NK-92 (cell line): ENCODE measurements around the gene TSSK6.
"Not testable (repeated sequence)": the region's sequence is repeated elsewhere in the genome, so short reads cannot be mapped to it uniquely, and the experiment has no call there.

ENCODE experiments used
- DNase-seq: peaks from one replicate; lab custom pipeline; 2025; ENCODE audit not compliant: unreplicated experiment; lab: John Stamatoyannopoulos, UW

The TSSK6 gene

GRCh38 chr19:19488875-19489690 lies 26.3 kb downstream of the TSSK6 start:
- DNase-seq, result no peak

GRCh38 chr19:19487950-19488874 lies 27.1 kb downstream of the TSSK6 start:
- DNase-seq, result no peak

- DNase-seq, result no peak
These were observed 28.0 kb downstream of the TSSK6 start for GRCh38 chr19:19487077-19487949.

GRCh38 chr19:19486343-19487076 lies 28.8 kb downstream of the TSSK6 start:
- no peak for DNase-seq

- no peak for DNase-seq
These were observed 29.4 kb downstream of the TSSK6 start for GRCh38 chr19:19485998-19486290.

GRCh38 chr19:19485161-19485997 lies 30.0 kb downstream of the TSSK6 start:
- no peak for DNase-seq

GRCh38 chr19:19482809-19483596 lies 32.3 kb downstream of the TSSK6 start:
- DNase-seq, result no peak

- DNase-seq, result no peak
These were observed 34.7 kb downstream of the TSSK6 start for GRCh38 chr19:19480688-19481087.

- DNase-seq, result no peak
These were observed 37.5 kb downstream of the TSSK6 start for GRCh38 chr19:19477705-19478383.

GRCh38 chr19:19475849-19476828 lies 39.2 kb downstream of the TSSK6 start:
- no peak for DNase-seq

- DNase-seq, result no peak
These were observed 40.2 kb downstream of the TSSK6 start for GRCh38 chr19:19475015-19475765.

GRCh38 chr19:19472106-19472505 lies 43.2 kb downstream of the TSSK6 start:
- not testable (repeated sequence) for DNase-seq

- DNase-seq, result no peak
These were observed 43.7 kb downstream of the TSSK6 start for GRCh38 chr19:19471682-19472081.

GRCh38 chr19:19470579-19470978 lies 44.8 kb downstream of the TSSK6 start:
- DNase-seq, result no peak

GRCh38 chr19:19468424-19469050 lies 46.8 kb downstream of the TSSK6 start:
- DNase-seq, result no peak

GRCh38 chr19:19466201-19466600 lies 49.1 kb downstream of the TSSK6 start:
- no peak for DNase-seq
